ENCODE measurements around the gene SARNP. TPM values are rescaled to one million over a fixed set of nuclear protein-coding genes. Genes with fewer than 3 reads are reported as not detected.

The SARNP gene
- polyA plus RNA-seq, 1 experiment = 52.1 TPM

DNA sequence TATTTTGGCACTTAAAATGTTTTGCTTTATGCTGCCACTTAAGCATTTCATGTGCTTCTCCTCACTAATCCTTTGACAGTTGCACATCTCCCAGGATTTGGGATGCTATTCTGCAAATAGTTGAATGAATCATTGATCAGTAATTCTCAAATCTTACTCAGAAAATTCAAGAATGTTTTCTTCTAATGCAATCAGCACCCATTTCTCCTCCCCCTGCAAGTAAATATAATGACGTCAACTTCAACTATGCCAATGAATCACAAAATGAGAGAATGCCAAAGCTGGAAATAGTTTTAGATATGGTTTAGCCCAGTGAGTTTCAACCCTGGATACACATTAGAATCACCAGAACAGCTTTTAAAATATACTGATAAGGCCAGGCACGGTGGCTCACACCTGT, 103.8 kb downstream of the SARNP start:
- ChIA-PET POLR2A (interaction anchor here (0.7 kb wide), 1 partner anchor 11 kb away, joined by 3 read pairs; no protein-coding TSS in a partner anchor), CTCF (interaction anchor here (1.2 kb wide), 1 partner anchor 32 kb away, joined by 3 read pairs; a partner anchor contains a TSS)
- no peak for DNase-seq (ENCODE audit: low read depth)
- Histone ChIP-seq H3K36me3 (ENCODE audit: control insufficient read depth, insufficient read depth, low read length) (no peaks in the 10 kb centered on the region), H3K4me3 (ENCODE audit: low read depth, low read length) (no peak overlapping the region), H3K27me3 (ENCODE audit: control insufficient read depth, insufficient read depth, low read length) (0 out of 2 replicates have a peak, but pooled peaks cover 2% of the 10 kb centered on the region)
- TF ChIP-seq, protein P1, sequence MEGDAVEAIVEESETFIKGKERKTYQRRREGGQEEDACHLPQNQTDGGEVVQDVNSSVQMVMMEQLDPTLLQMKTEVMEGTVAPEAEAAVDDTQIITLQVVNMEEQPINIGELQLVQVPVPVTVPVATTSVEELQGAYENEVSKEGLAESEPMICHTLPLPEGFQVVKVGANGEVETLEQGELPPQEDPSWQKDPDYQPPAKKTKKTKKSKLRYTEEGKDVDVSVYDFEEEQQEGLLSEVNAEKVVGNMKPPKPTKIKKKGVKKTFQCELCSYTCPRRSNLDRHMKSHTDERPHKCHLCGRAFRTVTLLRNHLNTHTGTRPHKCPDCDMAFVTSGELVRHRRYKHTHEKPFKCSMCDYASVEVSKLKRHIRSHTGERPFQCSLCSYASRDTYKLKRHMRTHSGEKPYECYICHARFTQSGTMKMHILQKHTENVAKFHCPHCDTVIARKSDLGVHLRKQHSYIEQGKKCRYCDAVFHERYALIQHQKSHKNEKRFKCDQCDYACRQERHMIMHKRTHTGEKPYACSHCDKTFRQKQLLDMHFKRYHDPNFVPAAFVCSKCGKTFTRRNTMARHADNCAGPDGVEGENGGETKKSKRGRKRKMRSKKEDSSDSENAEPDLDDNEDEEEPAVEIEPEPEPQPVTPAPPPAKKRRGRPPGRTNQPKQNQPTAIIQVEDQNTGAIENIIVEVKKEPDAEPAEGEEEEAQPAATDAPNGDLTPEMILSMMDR (IDR thresholded peaks at IDR 0.05; ENCODE audit: insufficient read depth, low read depth, low read length) = no peak

DNA sequence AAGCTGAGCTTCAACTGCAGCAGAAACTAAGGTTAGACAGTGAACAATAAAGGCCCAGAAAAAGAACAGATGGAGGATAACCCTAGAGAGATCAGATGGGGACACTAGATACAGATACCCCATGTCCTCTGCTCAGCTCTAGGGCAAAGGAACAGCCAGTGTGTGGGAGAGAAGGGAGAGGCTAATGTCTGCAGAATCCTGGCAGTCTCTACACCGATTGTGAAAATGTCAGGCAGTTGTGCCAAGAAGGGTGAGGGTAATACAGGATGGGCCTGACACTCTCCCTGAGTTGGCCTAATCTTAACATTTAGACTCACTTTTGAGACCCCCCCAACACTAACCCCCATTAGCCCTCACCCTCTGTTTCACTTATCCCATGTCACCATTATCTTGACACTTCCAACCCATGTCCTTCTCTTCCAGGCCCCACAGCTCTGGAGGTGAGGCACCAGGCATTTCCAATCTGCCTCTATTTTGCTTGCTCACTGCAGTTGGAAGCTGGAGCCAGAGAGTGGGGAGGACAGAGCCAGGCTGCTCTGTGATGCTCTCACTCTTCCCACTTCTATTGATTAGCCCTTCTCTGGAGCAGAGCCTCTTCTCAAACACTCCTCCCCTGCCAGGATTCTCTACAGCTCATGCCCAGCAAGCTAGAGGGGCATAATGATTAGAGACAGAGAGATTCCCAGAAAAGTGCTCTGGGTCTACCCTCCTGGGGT, 104.7 kb downstream of the SARNP start:
- H3K4me3 ChIP-seq (ENCODE audit: low read depth, low read length) = no peak overlapping the region
- H3K27me3 ChIP-seq (ENCODE audit: control insufficient read depth, insufficient read depth, low read length) = 0 out of 2 replicates have a peak, but pooled peaks cover 2% of the 10 kb centered on the region
- no peak for DNase-seq (ENCODE audit: low read depth)
- TF ChIP-seq, protein P1 (IDR thresholded peaks at IDR 0.05; ENCODE audit: insufficient read depth, low read depth, low read length) = no peak
- ChIA-PET POLR2A (no interaction called here), CTCF (interaction anchor here (1.7 to 2.1 kb wide), 3 partner anchors 8 to 56 kb away, joined by 5 to 8 read pairs (median 7); partner anchors contain the start of gene RDH5)
- no peaks in the 10 kb centered on the region for H3K36me3 ChIP-seq (ENCODE audit: control insufficient read depth, insufficient read depth, low read length)

DNA sequence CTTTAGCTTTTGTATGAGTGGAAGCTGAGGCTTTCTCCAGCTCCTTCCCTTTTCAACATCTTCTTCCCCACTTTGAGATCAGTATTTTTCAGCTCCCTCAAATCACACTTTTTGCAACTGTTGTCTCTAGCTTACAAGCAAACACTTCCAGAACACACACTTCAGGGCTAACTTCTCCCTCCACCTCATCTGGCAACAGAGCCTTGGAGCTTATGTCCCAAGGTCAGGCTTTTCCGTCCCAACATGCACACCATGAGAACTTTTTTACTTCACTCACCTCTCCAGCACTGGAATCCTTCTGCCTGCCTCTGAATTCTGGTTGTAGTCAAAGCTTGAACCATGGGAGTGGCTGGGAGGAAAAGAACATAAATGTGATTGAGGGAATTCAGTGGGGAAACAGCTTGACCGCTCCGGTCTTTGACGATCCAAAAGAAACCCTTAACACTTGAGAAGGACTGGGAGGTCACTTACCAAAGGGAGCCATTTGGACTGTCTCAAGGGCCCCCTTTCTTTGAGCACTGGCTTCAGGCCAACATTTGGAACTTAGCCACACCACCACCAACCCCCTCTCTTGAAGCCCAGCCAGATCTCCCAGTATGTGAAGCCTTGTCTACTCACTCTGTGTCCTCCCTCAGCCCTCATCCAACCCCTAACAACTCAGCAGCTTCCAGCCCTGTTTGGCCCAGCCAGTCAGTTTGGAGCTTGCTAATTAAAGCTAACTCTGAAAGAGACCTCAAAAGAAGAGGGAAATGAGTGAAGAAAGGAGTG, 105.6 kb downstream of the SARNP start:
- TF ChIP-seq, protein P1 (IDR thresholded peaks at IDR 0.05; ENCODE audit: insufficient read depth, low read depth, low read length) = no peak
- H3K4me3 ChIP-seq (ENCODE audit: low read depth, low read length) = no peak overlapping the region
- DNase-seq (ENCODE audit: low read depth) = no peak
- ChIA-PET POLR2A (no interaction called here), CTCF (interaction anchor here (1.7 to 2.1 kb wide), 3 partner anchors 9 to 55 kb away, joined by 5 to 8 read pairs (median 7); partner anchors contain the start of gene RDH5)
- no peaks in the 10 kb centered on the region for H3K36me3 ChIP-seq (ENCODE audit: control insufficient read depth, insufficient read depth, low read length)
- 0 out of 2 replicates have a peak, but pooled peaks cover 2% of the 10 kb centered on the region for H3K27me3 ChIP-seq (ENCODE audit: control insufficient read depth, insufficient read depth, low read length)

DNA sequence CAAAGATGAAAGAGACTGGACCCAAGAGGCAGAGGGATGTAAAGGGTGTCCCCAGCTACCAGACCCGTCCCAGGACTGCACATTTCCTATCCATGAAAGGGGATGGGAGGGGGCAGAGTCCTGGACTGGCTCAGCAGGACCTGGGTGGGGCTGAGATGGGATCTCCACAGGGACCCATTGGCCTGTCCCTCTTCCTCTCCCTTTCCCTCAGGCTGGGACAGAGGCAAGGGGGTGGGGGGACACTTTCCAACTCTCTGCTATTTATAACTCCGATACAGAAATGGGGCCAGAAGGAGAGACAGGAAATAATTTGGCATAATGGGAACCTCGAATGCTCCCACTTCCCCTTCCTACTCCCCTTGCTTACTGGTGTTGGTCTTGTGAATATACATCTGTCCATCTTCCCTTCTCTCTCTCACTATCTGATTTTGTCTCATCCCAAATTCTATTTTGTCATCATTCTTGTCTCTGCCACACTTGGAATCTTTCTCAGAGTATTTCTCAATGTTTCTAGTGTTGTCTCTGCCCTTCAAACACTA, 108.8 kb downstream of the SARNP start:
- ChIA-PET CTCF (no interaction called here), POLR2A (no interaction called here)
- H3K4me3 ChIP-seq (ENCODE audit: low read depth, low read length) = no peak overlapping the region
- 0 out of 2 replicates have a peak, but pooled peaks cover 2% of the 10 kb centered on the region for H3K27me3 ChIP-seq (ENCODE audit: control insufficient read depth, insufficient read depth, low read length)
- DNase-seq (ENCODE audit: low read depth) = no peak
- TF ChIP-seq, protein P1 (IDR thresholded peaks at IDR 0.05; ENCODE audit: insufficient read depth, low read depth, low read length) = no peak
- H3K36me3 ChIP-seq (ENCODE audit: control insufficient read depth, insufficient read depth, low read length) = no peaks in the 10 kb centered on the region
